Activated T-helper 1 cell treated with anti-CD3 and anti-CD28 coated beads, Interleukin-2, amount 50 U/mL, for 16 hours (primary cell): ENCODE data around the gene CLSTN2.

ENCODE experiments used
- DNase-seq, 2 donors: peaks; one replicate each; pipeline ENCODE4 v3.0.0-alpha.2; 2020; ENCODE audit warnings: low read depth in 1 of 2, low spot score in 1 of 2

The CLSTN2 gene

DNA sequence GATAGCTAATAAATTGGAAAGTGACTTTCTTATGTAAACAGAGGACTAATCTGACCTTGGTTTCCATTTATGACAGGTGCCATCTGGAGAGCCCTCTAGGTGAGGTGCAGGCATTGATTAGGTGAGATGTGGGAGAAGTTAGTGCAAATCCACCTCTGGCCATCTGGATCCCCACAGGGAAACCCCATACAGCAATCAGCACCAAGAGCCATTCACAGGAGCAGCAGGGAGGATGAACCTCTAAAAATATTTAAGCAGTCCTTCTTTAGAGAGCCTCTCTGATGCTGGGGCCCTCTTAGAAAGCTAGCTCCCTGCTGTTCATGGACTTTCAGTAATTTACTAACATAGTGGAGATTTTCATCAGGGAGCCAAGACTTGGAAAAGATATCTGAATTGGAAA lies 69.3 kb downstream of the CLSTN2 start:
- no peak for DNase-seq

GRCh38 chr3:140006331-140006730 lies 71.3 kb downstream of the CLSTN2 start:
- no peak for DNase-seq

DNA sequence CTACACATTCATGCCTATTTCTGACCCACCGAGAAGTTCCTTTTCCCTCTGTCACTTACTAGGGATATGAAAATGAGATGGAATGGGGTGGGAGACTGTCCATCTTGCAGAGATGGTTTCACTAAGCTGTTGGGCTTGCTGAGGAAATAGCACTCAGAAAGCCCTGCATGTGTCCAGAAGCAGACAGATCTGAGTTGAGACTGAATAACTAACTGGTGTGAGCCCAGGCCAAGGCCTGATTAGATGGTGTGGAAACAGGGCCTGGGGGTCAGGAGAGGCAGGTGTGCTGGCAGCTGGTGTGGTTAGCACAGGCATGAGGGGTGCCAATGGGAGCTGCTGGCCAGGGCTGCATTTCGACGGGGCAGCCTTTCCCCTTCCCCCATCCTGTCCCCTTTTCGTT lies 72.1 kb downstream of the CLSTN2 start:
- no peak for DNase-seq

DNA sequence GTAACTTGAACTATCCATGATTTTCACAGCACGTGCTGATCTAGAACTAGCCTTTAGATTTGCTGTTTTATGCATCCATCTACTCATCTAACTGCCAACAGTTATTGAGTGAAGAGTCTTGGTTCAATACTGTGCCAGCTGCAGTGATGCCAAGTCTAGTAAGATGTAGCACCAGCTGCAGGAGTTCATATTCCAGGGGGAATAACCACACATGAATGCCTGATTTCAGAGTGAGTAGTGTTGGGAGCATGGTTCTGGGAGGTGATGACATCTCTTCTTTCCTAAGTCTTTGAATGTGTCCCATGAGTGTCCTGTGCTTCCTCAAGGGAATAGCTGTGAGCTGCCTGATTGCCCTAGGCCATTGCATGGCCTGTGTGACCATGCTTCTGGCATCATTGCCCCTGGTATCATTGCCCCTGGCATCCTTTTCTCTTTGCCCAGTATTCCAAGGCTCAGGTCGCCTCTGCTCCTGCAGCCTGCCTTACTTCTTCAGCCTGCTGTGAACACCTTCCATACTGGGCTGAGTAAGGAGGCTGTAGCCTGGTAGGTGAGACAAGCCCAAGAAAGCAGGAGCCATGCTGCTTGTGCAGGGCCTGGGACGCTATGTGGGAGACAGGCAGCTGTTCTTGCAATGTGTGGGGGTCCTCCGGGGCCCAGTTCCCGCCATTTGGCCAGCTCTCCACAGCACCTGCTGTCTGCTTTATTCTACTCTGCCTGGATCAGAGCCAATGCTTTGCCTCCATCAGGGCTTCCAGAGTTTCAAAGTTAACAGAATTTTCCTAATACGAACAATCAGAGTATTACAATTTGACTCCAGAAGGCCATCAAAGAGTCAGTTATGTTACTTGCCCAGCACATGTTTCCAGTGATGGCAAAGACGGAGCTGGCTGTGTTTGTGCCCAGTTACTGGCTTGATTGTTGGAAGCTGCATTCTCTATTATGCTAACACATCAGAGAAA lies 73.2 kb downstream of the CLSTN2 start:
- DNase-seq: no peak

- DNase-seq: no peak
These were observed 75.4 kb downstream of the CLSTN2 start for GRCh38 chr3:140010391-140010790.

- no peak for DNase-seq
These were observed 76.1 kb downstream of the CLSTN2 start for GRCh38 chr3:140011086-140011485.

GRCh38 chr3:140011611-140012277 lies 76.8 kb downstream of the CLSTN2 start:
- DNase-seq: no peak

- no peak for DNase-seq
These were observed 78.2 kb downstream of the CLSTN2 start for GRCh38 chr3:140013220-140013619.

GRCh38 chr3:140014831-140015495 lies 80.0 kb downstream of the CLSTN2 start:
- DNase-seq: no peak

GRCh38 chr3:140015741-140016140 lies 80.8 kb downstream of the CLSTN2 start:
- no peak for DNase-seq

- no peak for DNase-seq
These were observed 83.6 kb downstream of the CLSTN2 start for GRCh38 chr3:140018556-140018955.

GRCh38 chr3:140019946-140020345 lies 85.0 kb downstream of the CLSTN2 start:
- no peak for DNase-seq

DNA sequence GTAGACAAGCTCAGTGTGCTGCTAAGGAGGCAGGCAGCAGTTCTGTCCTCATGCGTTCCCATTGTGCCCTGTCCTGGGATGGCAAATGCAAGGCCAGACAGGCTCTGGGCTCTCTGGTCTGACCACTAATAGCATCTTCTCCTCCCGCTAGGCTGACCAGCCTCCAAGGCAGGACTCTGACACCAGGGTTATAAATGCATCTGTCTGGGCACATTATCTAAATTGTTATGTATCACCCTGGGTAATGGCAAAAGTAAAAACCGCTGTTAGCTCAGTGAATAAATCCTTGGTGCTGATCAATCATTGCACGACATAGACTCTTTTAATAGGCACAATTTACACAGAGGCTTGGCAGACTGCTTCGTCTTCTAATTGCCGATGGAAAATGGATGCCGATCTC lies 85.6 kb downstream of the CLSTN2 start:
- DNase-seq: no peak

GRCh38 chr3:140021269-140021668 lies 86.3 kb downstream of the CLSTN2 start:
- DNase-seq: no peak

GRCh38 chr3:140022066-140022770 lies 87.2 kb downstream of the CLSTN2 start:
- DNase-seq: no peak

DNA sequence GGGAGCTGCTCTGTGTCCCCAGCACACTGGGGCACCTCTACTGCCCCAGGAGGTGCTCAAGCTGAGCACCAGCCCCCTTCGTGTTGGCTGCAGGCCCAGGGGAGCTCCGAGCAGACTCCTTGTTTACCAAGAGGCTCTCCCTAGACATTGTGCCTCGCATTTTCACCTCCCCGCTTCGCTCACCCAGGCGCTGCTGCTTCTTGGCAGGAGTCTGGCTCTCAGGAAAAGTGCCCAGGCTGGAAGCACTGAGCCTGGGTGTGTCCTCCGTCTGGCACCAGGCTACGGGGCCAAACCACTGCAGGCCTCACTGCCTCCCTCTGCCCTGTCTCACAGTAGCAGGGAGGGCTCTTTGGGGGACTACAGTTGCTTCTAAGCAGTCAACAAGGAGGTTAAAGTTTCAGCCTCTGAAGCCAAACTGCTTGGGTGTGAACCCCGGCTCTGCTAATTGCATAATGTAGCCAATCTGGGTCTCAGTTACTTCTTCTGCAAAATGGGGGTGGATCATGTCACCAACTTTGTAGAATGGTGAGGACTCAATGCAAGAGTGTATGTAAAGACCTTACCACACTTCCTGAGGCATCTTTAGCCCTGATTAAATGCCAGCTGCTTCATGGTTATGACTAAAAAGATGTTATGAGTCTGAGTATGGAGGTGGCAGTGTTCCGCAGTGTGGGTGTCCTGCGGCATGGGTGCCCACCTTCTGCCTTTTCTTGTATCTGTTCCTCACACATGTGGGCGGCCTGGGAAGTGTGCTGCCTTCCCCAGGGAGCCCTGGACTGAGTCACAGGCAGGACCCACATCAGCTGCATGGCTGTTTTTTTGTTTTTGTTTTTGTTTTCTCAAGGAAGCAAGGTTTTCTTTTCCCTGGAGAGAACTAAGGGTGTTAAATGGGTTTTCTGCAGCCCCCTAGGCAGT lies 88.9 kb downstream of the CLSTN2 start:
- DNase-seq: no peak

GRCh38 chr3:140031170-140031569 lies 96.2 kb downstream of the CLSTN2 start:
- no peak for DNase-seq

DNA sequence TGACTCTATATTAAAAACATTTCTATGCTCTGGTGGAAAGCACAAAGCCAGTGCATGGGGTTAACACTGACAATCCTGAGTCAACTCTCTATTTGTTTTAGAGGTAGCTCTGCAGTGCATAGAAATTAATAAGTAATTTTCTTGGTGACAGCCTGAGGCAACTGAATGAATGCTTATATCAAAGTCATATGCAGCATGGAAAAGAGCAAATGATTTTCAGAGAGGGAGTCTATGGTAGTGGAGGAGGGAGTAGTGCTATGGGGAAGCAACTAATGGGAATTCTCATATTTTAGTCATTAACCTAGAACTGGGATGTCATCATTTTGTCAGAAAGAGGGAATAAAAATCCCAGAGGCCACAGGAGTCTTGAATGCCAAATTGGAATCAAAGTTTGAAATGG lies 99.1 kb downstream of the CLSTN2 start:
- no peak for DNase-seq

- DNase-seq: no peak
These were observed 100.9 kb downstream of the CLSTN2 start for GRCh38 chr3:140035871-140036270.

- no peak for DNase-seq
These were observed 115.4 kb downstream of the CLSTN2 start for GRCh38 chr3:140050396-140050795.
